Measurements from ENCODE around the gene EFCAB5. TPM values are rescaled to one million over a fixed set of nuclear protein-coding genes. Genes with fewer than 3 reads are reported as not detected.

EFCAB5 gene
- total and polyA plus RNA-seq, 2 of the 13 experiments (the other 11 are each of a cell fraction or from before 2014, with no cell fraction given), result 0.15 TPM; not detected in 1

DNA sequence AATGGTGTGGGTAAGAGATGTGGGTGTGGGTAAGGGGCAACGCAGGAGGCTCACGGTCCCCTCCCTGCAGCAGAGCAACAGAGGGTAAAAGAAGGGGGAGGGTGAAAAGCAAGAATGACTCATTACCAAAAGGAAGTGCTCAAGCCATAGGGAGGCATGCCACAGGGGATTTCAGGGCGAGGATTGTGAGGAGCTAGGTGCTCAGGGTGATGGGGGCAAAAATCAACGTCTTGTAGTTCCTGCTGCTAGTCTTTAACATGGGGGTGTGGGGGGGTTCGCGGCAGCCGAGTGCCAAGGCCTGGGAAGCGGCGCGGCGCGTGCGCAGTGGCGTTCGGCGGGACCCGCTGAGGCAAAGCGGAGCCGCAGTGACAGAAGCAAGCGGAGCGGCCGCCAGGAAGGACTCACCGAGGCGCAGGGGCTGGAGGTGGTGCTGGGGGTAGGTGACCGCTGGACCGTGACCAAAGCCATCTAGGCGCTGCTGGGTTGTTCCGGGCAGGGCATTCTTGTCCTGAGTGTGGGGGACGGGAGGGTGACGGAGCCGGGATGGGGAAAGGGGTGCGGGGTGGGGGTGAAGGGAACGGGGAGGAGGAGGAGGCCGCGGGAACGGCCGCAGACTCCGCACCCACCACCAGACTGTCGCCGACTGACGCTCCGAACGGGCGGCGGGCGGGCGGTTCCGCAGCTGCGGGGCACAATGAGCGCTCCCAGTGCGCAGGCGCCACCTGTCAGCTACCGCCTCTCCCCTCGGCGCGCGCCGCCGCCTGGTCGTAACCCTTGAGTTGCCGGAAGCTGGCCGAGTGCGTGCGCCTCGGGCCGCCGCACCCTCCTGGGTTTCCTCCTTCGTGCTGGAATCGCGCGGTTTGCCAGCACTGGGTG, 11.7 kb upstream of the EFCAB5 start, which contains the start of gene SSH2 (continued):
- TF ChIP-seq, protein P1, sequence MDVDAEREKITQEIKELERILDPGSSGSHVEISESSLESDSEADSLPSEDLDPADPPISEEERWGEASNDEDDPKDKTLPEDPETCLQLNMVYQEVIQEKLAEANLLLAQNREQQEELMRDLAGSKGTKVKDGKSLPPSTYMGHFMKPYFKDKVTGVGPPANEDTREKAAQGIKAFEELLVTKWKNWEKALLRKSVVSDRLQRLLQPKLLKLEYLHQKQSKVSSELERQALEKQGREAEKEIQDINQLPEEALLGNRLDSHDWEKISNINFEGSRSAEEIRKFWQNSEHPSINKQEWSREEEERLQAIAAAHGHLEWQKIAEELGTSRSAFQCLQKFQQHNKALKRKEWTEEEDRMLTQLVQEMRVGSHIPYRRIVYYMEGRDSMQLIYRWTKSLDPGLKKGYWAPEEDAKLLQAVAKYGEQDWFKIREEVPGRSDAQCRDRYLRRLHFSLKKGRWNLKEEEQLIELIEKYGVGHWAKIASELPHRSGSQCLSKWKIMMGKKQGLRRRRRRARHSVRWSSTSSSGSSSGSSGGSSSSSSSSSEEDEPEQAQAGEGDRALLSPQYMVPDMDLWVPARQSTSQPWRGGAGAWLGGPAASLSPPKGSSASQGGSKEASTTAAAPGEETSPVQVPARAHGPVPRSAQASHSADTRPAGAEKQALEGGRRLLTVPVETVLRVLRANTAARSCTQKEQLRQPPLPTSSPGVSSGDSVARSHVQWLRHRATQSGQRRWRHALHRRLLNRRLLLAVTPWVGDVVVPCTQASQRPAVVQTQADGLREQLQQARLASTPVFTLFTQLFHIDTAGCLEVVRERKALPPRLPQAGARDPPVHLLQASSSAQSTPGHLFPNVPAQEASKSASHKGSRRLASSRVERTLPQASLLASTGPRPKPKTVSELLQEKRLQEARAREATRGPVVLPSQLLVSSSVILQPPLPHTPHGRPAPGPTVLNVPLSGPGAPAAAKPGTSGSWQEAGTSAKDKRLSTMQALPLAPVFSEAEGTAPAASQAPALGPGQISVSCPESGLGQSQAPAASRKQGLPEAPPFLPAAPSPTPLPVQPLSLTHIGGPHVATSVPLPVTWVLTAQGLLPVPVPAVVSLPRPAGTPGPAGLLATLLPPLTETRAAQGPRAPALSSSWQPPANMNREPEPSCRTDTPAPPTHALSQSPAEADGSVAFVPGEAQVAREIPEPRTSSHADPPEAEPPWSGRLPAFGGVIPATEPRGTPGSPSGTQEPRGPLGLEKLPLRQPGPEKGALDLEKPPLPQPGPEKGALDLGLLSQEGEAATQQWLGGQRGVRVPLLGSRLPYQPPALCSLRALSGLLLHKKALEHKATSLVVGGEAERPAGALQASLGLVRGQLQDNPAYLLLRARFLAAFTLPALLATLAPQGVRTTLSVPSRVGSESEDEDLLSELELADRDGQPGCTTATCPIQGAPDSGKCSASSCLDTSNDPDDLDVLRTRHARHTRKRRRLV (CRISPR knock-in tag; IDR thresholded peaks at IDR 0.05), result no peak
- TF ChIP-seq ARID2 (CRISPR knock-in tag; IDR thresholded peaks at IDR 0.05; ENCODE audit: borderline replicate concordance) (no peak), SCMH1 (CRISPR knock-in tag; IDR thresholded peaks at IDR 0.05; ENCODE audit: borderline replicate concordance) (no peak), ZNF253 (CRISPR knock-in tag; IDR thresholded peaks at IDR 0.05; ENCODE audit: borderline replicate concordance) (no peak), GABPB1 (CRISPR knock-in tag; IDR thresholded peaks at IDR 0.05) (peak; percentile 86), KAT8 (CRISPR knock-in tag; IDR thresholded peaks at IDR 0.05) (peak; percentile 69), ZNF224 (CRISPR knock-in tag; IDR thresholded peaks at IDR 0.05) (no peak), SRSF4 (IDR thresholded peaks at IDR 0.05; ENCODE audit: low read depth, low read length, poor library complexity, severe bottlenecking) (no peak), ZNF350 (CRISPR knock-in tag; IDR thresholded peaks at IDR 0.05; ENCODE audit: borderline replicate concordance, low read depth) (peak; percentile 34; the same call in 1 of the 2 replicates), ONECUT2 (CRISPR knock-in tag; IDR thresholded peaks at IDR 0.05) (no peak), ASH2L (IDR thresholded peaks at IDR 0.05; ENCODE audit: insufficient read length, low read depth, low read length) (peak; percentile 82), NFRKB (IDR thresholded peaks at IDR 0.05) (no peak), SAP130 (CRISPR knock-in tag; IDR thresholded peaks at IDR 0.05; ENCODE audit: low read depth) (peak; percentile 74), RNF2 (conservative IDR thresholded peaks at IDR 0.05; ENCODE audit: low read depth) (no peak), ZNF468 (CRISPR knock-in tag; IDR thresholded peaks at IDR 0.05) (no peak), ELF1 (CRISPR knock-in tag; IDR thresholded peaks at IDR 0.05) (peak; percentile 51; the same call in 1 of the 2 replicates)
- TF ChIP-seq, protein P2, sequence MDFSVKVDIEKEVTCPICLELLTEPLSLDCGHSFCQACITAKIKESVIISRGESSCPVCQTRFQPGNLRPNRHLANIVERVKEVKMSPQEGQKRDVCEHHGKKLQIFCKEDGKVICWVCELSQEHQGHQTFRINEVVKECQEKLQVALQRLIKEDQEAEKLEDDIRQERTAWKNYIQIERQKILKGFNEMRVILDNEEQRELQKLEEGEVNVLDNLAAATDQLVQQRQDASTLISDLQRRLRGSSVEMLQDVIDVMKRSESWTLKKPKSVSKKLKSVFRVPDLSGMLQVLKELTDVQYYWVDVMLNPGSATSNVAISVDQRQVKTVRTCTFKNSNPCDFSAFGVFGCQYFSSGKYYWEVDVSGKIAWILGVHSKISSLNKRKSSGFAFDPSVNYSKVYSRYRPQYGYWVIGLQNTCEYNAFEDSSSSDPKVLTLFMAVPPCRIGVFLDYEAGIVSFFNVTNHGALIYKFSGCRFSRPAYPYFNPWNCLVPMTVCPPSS (IDR thresholded peaks at IDR 0.05), result no peak
- TF ChIP-seq, protein P3, sequence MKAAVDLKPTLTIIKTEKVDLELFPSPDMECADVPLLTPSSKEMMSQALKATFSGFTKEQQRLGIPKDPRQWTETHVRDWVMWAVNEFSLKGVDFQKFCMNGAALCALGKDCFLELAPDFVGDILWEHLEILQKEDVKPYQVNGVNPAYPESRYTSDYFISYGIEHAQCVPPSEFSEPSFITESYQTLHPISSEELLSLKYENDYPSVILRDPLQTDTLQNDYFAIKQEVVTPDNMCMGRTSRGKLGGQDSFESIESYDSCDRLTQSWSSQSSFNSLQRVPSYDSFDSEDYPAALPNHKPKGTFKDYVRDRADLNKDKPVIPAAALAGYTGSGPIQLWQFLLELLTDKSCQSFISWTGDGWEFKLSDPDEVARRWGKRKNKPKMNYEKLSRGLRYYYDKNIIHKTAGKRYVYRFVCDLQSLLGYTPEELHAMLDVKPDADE (CRISPR knock-in tag; IDR thresholded peaks at IDR 0.05), result no peak
- TF ChIP-seq, protein P4, sequence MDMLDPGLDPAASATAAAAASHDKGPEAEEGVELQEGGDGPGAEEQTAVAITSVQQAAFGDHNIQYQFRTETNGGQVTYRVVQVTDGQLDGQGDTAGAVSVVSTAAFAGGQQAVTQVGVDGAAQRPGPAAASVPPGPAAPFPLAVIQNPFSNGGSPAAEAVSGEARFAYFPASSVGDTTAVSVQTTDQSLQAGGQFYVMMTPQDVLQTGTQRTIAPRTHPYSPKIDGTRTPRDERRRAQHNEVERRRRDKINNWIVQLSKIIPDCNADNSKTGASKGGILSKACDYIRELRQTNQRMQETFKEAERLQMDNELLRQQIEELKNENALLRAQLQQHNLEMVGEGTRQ (IDR thresholded peaks at IDR 0.05; ENCODE audit: low read depth, low read length), result no peak
- TF ChIP-seq, protein P4 (CRISPR knock-in tag; IDR thresholded peaks at IDR 0.05; ENCODE audit: borderline replicate concordance), result no peak
